ENCODE data around the gene WARS2.

DNA sequence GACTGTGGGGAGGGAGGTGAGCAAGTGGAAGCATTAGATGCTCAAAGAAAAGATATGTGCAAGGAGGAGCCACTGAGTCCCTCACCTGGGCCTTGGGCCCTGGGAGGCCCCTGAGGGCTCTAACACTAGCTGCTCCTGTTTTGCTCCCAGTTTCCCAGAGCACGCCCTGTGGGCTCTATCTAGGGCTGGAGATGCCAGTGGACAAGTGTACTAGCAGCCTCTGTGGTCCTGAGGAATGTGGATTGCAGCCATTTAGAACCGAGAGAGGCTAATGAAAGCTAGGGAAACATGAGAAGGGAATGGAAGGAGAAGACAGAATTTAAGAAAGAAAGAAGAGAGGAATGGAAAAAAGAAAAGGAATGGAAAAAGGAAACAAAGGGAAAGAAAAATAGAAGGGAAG is 142.3 kb downstream of the WARS2 start:
- no peak for TF ChIP-seq TAF1 (IDR thresholded peaks at IDR 0.05; ENCODE audit: low read depth, low read length)
- TF ChIP-seq POLR2A (IDR thresholded peaks at IDR 0.05; ENCODE audit: low read depth, low read length) = no peak
- no peak for TF ChIP-seq POLR2AphosphoS5 (IDR thresholded peaks at IDR 0.05; ENCODE audit: low read depth, low read length)
- no peak for TF ChIP-seq POU2F2 (IDR thresholded peaks at IDR 0.05; ENCODE audit: low read depth, low read length)
